HepG2 (cell line): ENCODE data around the gene TRIM72. TPM values are rescaled to one million over a fixed set of nuclear protein-coding genes. Genes with fewer than 3 reads are reported as not detected.

Source experiments
- ATAC-seq: fragments of 200-7000 bp; cut with Tn5 transposase; 3 replicates; pipeline ENCODE4 v1.9.1; 2020; ENCODE audit warnings: mild to moderate bottlenecking, moderate library complexity
- BruUV-seq: library from RNA; stranded (reverse); fragments of 400-500 nt; replicated peaks from 2 replicates; lab custom pipeline; 2021; lab: Mats Ljungman, UMichigan
- CTCF ChIA-PET: fragments of 300-600 bp; formaldehyde crosslinking; extraction: SDS; loops from one replicate; lab custom pipeline; 2021; ENCODE audit warnings: low total read pairs, inconsistent platforms, low intra/inter-chr PET ratio; lab: Yijun Ruan, JAX
- POLR2A ChIA-PET: fragments of 350-600 bp; sonication (Branson Sonifier 250); formaldehyde crosslinking; loops from one replicate; lab custom pipeline; 2020; ENCODE audit warnings: antibody characterized with exemption, inconsistent platforms; lab: Yijun Ruan, JAX
- DNase-seq: peaks from one replicate; pipeline ENCODE4 v3.0.0-alpha.2; 2015; ENCODE audit warnings: low spot score
- FAIRE-seq: peaks from 3 replicates; lab custom pipeline; 2011; peaks lifted over from hg19 to GRCh38; lab: Jason Lieb, UNC
- H2AFZ ChIP-seq: one replicate; pipeline ENCODE4 v1.6.1; 2011; ENCODE audit warnings: low read length, inconsistent platforms
- H3K27ac ChIP-seq: fragments of 300-600 bp; 3 replicates; pipeline ENCODE4 v1.8.0; 2011; ENCODE audit warnings: mixed run types, mild to moderate bottlenecking, mixed read lengths, low read length, inconsistent platforms; ENCODE audit not compliant: insufficient read depth; ENCODE audit errors: extremely low read length
- H3K27me3 ChIP-seq, 2 experiments: fragments of 200-600 bp in 1 of 2; 2 replicates in 1 of 2; 3 replicates in 1 of 2; pipeline versions ENCODE4 v1.6.0 to v1.8.0; 2011; ENCODE audit warnings: low read length in 2 of 2, mild to moderate bottlenecking in 2 of 2, moderate library complexity in 2 of 2, inconsistent platforms in 1 of 2; ENCODE audit not compliant: insufficient read depth in 2 of 2, control insufficient read depth in 1 of 2
- H3K36me3 ChIP-seq, 2 experiments: fragments of 200-600 bp in 1 of 2; replicated peaks in 1 of 2; 2 replicates in 1 of 2; 3 replicates in 1 of 2; pipeline versions ENCODE4 v1.5.1 to v1.8.0; 2011; ENCODE audit warnings: low read length in 2 of 2, inconsistent platforms in 1 of 2; ENCODE audit not compliant: insufficient read depth in 2 of 2, control insufficient read depth in 1 of 2
- H3K4me1 ChIP-seq: 2 replicates; pipeline ENCODE4 v1.5.1; 2012; ENCODE audit warnings: low read length, inconsistent platforms; ENCODE audit not compliant: insufficient read depth
- H3K4me2 ChIP-seq: 2 replicates; pipeline ENCODE4 v1.6.0; 2011; ENCODE audit warnings: low read depth, low read length, inconsistent platforms
- H3K4me3 ChIP-seq, 3 experiments: fragments of 200-600 bp in 1 of 3; sonication (generic), shearing (Covaris generic) in 1 of 3; replicated peaks in 1 of 3; 2 replicates each; pipeline ENCODE4 v1.5.1; 2011 to 2016; ENCODE audit warnings: low read length in 3 of 3, inconsistent platforms in 2 of 3, low read depth in 2 of 3, mild to moderate bottlenecking in 2 of 3, control low read depth in 1 of 3, mixed read lengths in 1 of 3; ENCODE audit not compliant: insufficient read depth in 1 of 3
- H3K79me2 ChIP-seq: one replicate; pipeline ENCODE4 v1.6.1; 2011; ENCODE audit warnings: low read length, inconsistent platforms; ENCODE audit not compliant: insufficient read depth
- H3K9ac ChIP-seq: 2 replicates; pipeline ENCODE4 v1.6.0; 2011; ENCODE audit warnings: mild to moderate bottlenecking, low read depth, low read length, inconsistent platforms; ENCODE audit not compliant: insufficient read depth
- H3K9me3 ChIP-seq: 2 replicates; pipeline ENCODE4 v1.5.1; 2012; ENCODE audit warnings: mild to moderate bottlenecking, low read length
- H4K20me1 ChIP-seq: 2 replicates; pipeline ENCODE4 v1.6.0; 2011; ENCODE audit warnings: inconsistent platforms, mild to moderate bottlenecking, low read length, moderate library complexity; ENCODE audit not compliant: insufficient read depth
- ADNP ChIP-seq: sonication (generic); formaldehyde crosslinking; IDR thresholded peaks from 2 replicates; pipeline ENCODE4 v1.4.0; 2020; ENCODE audit warnings: missing genetic modification reagents
- ATF7 ChIP-seq, 2 experiments: fragments of 450-650 bp in 1 of 2; sonication (generic) in 1 of 2; formaldehyde crosslinking in 1 of 2; IDR thresholded peaks; 2 replicates each; pipeline versions ENCODE4 v1.4.0 to v1.6.1; 2016 to 2020; ENCODE audit warnings: antibody characterized with exemption in 1 of 2, mild to moderate bottlenecking in 1 of 2, missing genetic modification reagents in 1 of 2
- CREB1 ChIP-seq, 2 experiments: fragments of 450-650 bp in 1 of 2; IDR thresholded peaks; 2 replicates each; pipeline ENCODE4 v1.6.1; 2016 to 2017; ENCODE audit warnings: control low read depth in 1 of 2, mild to moderate bottlenecking in 1 of 2, missing compliant biosample characterization in 1 of 2, missing genetic modification characterization in 1 of 2
- MED1 ChIP-seq: sonication (generic); formaldehyde crosslinking; IDR thresholded peaks from 2 replicates; pipeline ENCODE4 v1.4.0; 2020; ENCODE audit warnings: missing genetic modification reagents
- MEIS2 ChIP-seq: sonication (generic); formaldehyde crosslinking; IDR thresholded peaks from 2 replicates; pipeline ENCODE4 v1.9.0; 2021; ENCODE audit warnings: mild to moderate bottlenecking, missing genetic modification reagents
- NR3C1 ChIP-seq: sonication (generic); formaldehyde crosslinking; IDR thresholded peaks from 2 replicates; pipeline ENCODE4 v1.4.0; 2020; ENCODE audit warnings: missing genetic modification reagents
- YEATS4 ChIP-seq: sonication (generic); formaldehyde crosslinking; IDR thresholded peaks from 2 replicates; pipeline ENCODE4 v1.4.0; 2020; ENCODE audit warnings: missing genetic modification reagents, borderline replicate concordance
- ZSCAN25 ChIP-seq: sonication (generic); formaldehyde crosslinking; IDR thresholded peaks from 2 replicates; pipeline ENCODE4 v1.8.0; 2022; ENCODE audit warnings: mild to moderate bottlenecking, missing genetic modification reagents
- ZSCAN31 ChIP-seq: sonication (generic); formaldehyde crosslinking; IDR thresholded peaks from 2 replicates; pipeline ENCODE4 v1.5.0; 2020; ENCODE audit warnings: low read depth, mild to moderate bottlenecking, missing genetic modification reagents
- WGBS: methylation state at CpG from one replicate; pipeline ENCODE4 v1.1.6; 2017; ENCODE audit warnings: low lambda C conversion rate; 5-methylcytosine and 5-hydroxymethylcytosine counted together
- in situ Hi-C: cut with HindIII; loops from 2 replicates; pipeline ENCODE4 v1.10.0; 2017; ENCODE audit warnings: low pct_unique_long_range_greater_than_20kb; ENCODE audit not compliant: extremely low pct_ligation_motif_present
- intact Hi-C: fragments of 100-400 bp; cut with micrococcal nuclease; formaldehyde crosslinking; loops from one replicate; pipeline ENCODE4 v1.10.0; 2022; ENCODE audit not compliant: unreplicated experiment
- polyA plus RNA-seq, 8 experiments: library from polyadenylated mRNA; depleted of rRNA in 3 of 8; stranded (reverse) in 7 of 8; unstranded in 1 of 8; fragments of >200 nt; fragmentation: Illumina TruSeq in 4 of 8; extraction: Trizol in 4 of 8; gene quantifications; 2 replicates each; pipeline versions ENCODE4 v1.2.1 to v1.2.3, GENCODE V29; 2011 to 2016; ENCODE audit warnings: low read depth in 4 of 8, missing spikeins in 1 of 8, mixed read lengths in 1 of 8; ENCODE audit not compliant: insufficient read depth in 1 of 8
- total RNA-seq, 5 experiments: library from RNA; depleted of rRNA; stranded (reverse); fragments of >200 nt; fragmentation: Illumina TruSeq; extraction: Trizol; gene quantifications; 2 replicates each; pipeline ENCODE4 v1.2.3, GENCODE V29; 2016; ENCODE audit warnings: low read depth in 1 of 5
- TF ChIP-seq, protein P1 (sequence below): sonication (generic); formaldehyde crosslinking; IDR thresholded peaks from 2 replicates; pipeline ENCODE4 v1.5.0; 2020; ENCODE audit warnings: mild to moderate bottlenecking, missing genetic modification reagents
- TF ChIP-seq, protein P2 (sequence below): sonication (generic); formaldehyde crosslinking; IDR thresholded peaks from one replicate; pipeline ENCODE4 v1.5.1; 2020; ENCODE audit warnings: mild to moderate bottlenecking, missing genetic modification reagents; ENCODE audit errors: not compliant biosample characterization
- TF ChIP-seq, protein P3 (sequence below): sonication (generic); formaldehyde crosslinking; IDR thresholded peaks from 2 replicates; pipeline ENCODE4 v1.4.0; 2020; ENCODE audit warnings: mild to moderate bottlenecking, missing genetic modification reagents

The TRIM72 gene
- total and polyA plus RNA-seq, 2 of the 13 experiments (the other 11 are each of a cell fraction or from before 2014, with no cell fraction given), result not detected

DNA sequence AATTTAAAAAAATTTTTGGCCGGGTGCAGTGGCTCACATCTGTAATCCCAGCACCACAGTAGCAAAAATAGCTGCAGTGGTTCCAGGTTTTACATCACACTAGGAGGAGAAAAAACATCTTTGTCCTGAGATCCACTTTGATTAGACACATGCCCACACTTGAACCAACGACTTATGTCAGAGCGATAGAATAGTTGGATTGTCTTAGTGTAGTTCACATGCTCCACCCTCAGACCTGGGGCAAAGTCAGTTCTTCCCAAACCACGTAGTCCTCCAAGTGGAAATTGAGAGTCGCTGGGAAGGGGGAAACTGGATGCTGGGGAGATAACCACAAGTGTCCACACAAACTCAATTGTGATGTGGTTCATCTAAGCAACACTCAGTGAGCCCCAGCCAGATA, 34.4 kb downstream of the TRIM72 start (continued):
- TF ChIP-seq, protein P1, sequence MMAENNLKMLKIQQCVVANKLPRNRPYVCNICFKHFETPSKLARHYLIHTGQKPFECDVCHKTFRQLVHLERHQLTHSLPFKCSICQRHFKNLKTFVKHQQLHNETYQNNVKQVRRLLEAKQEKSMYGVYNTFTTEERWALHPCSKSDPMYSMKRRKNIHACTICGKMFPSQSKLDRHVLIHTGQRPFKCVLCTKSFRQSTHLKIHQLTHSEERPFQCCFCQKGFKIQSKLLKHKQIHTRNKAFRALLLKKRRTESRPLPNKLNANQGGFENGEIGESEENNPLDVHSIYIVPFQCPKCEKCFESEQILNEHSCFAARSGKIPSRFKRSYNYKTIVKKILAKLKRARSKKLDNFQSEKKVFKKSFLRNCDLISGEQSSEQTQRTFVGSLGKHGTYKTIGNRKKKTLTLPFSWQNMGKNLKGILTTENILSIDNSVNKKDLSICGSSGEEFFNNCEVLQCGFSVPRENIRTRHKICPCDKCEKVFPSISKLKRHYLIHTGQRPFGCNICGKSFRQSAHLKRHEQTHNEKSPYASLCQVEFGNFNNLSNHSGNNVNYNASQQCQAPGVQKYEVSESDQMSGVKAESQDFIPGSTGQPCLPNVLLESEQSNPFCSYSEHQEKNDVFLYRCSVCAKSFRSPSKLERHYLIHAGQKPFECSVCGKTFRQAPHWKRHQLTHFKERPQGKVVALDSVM, result no peak
- TF ChIP-seq NR3C1 (no peak), MED1 (CRISPR knock-in tag) (no peak), YEATS4 (CRISPR knock-in tag) (no peak), ZSCAN31 (CRISPR knock-in tag) (no peak), ADNP (CRISPR knock-in tag) (no peak), ZSCAN25 (CRISPR knock-in tag) (no peak)

DNA sequence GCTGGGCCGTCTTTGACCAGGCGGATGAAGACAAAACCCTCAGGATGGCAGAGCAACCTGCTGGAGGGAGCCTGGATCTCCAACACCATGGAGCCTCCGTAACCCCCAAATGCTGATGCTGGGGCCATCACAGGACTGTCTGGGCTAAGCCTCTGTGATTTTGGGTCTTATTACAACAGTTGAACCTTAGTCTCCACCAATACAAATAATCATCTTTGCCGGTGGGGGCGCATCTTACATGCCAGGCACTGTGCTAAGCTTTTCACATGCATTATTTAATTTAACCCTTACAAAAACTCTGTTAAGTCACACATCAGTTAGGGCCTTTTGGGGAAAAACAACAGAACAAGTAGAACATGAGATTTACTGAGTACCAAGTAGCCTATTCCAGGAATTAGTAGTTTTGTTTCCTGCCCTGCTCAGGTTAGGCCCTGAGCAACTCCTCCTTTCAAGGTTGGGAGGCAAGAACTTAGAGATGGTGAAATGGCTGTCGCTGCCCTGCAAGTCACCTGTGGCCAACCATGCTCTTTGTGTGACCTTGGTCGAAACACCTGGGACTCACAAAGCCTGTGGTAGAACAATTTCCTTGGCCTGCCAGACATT, 37.0 kb downstream of the TRIM72 start:
- H3K4me3 ChIP-seq, result no peak overlapping the region
- no peaks in the 10 kb centered on the region for H3K9me3 ChIP-seq
- intact Hi-C loops (no loop called here), in situ Hi-C loops (no loop called here)
- H3K79me2 ChIP-seq, result no peaks in the 10 kb centered on the region
- no TSS peak for BruUV-seq
- H3K27me3 ChIP-seq, result peaks cover 2 to 4% of the 10 kb centered on the region in 2 experiments; a peak in 2 of 5 replicates
- H3K27ac ChIP-seq, result no peak overlapping the region
- H3K9ac ChIP-seq, result no peak overlapping the region
- H3K4me1 ChIP-seq, result peaks cover 10% of the 10 kb centered on the region
- H4K20me1 ChIP-seq, result no peaks in the 10 kb centered on the region
- no peak overlapping the region for H3K4me2 ChIP-seq
- ChIA-PET CTCF (no interaction called here), POLR2A (no interaction called here)
- peak; percentile 51; the same call in 2 of the 3 replicates for ATAC-seq
- no peak for DNase-seq
- WGBS, result 47% methylated on average over 6 of the region's 7 CpGs
- no peak overlapping the region for H2AFZ ChIP-seq
- no peak for FAIRE-seq
- no peaks in the 10 kb centered on the region for H3K36me3 ChIP-seq
- no peak for TF ChIP-seq MEIS2 (CRISPR knock-in tag)
- no peak for TF ChIP-seq CREB1 (IDR thresholded peaks at IDR 0.05)
- no peak for TF ChIP-seq CREB1 (CRISPR knock-in tag; IDR thresholded peaks at IDR 0.05)
- TF ChIP-seq, protein P2, sequence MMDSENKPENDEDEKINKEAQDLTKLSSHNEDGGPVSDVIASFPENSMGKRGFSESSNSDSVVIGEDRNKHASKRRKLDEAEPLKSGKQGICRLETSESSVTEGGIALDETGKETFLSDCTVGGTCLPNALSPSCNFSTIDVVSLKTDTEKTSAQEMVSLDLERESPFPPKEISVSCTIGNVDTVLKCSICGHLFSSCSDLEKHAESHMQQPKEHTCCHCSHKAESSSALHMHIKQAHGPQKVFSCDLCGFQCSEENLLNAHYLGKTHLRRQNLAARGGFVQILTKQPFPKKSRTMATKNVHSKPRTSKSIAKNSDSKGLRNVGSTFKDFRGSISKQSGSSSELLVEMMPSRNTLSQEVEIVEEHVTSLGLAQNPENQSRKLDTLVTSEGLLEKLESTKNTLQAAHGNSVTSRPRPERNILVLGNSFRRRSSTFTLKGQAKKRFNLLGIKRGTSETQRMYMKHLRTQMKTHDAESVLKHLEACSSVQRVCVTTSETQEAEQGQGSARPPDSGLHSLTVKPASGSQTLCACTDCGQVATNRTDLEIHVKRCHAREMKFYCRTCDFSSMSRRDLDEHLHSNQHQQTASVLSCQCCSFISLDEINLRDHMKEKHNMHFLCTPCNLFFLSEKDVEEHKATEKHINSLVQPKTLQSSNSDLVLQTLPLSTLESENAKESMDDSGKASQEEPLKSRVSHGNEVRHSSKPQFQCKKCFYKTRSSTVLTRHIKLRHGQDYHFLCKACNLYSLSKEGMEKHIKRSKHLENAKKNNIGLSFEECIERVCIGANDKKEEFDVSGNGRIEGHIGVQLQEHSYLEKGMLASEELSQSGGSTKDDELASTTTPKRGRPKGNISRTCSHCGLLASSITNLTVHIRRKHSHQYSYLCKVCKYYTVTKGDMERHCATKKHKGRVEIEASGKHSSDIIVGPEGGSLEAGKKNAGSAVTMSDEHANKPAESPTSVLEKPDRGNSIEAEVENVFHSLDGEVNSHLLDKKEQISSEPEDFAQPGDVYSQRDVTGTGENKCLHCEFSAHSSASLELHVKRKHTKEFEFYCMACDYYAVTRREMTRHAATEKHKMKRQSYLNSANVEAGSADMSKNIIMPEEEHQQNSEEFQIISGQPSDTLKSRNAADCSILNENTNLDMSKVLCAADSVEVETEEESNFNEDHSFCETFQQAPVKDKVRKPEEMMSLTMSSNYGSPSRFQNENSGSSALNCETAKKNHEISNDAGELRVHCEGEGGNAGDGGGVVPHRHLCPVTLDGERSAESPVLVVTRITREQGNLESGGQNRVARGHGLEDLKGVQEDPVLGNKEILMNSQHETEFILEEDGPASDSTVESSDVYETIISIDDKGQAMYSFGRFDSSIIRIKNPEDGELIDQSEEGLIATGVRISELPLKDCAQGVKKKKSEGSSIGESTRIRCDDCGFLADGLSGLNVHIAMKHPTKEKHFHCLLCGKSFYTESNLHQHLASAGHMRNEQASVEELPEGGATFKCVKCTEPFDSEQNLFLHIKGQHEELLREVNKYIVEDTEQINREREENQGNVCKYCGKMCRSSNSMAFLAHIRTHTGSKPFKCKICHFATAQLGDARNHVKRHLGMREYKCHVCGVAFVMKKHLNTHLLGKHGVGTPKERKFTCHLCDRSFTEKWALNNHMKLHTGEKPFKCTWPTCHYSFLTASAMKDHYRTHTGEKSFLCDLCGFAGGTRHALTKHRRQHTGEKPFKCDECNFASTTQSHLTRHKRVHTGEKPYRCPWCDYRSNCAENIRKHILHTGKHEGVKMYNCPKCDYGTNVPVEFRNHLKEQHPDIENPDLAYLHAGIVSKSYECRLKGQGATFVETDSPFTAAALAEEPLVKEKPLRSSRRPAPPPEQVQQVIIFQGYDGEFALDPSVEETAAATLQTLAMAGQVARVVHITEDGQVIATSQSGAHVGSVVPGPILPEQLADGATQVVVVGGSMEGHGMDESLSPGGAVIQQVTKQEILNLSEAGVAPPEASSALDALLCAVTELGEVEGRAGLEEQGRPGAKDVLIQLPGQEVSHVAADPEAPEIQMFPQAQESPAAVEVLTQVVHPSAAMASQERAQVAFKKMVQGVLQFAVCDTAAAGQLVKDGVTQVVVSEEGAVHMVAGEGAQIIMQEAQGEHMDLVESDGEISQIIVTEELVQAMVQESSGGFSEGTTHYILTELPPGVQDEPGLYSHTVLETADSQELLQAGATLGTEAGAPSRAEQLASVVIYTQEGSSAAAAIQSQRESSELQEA (CRISPR knock-in tag), result no peak
- no peak for TF ChIP-seq ATF7 (IDR thresholded peaks at IDR 0.05)
- TF ChIP-seq ATF7 (CRISPR knock-in tag; IDR thresholded peaks at IDR 0.05), result no peak
- TF ChIP-seq, protein P3, sequence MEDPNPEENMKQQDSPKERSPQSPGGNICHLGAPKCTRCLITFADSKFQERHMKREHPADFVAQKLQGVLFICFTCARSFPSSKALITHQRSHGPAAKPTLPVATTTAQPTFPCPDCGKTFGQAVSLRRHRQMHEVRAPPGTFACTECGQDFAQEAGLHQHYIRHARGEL, result no peak
